EH (cell line): ENCODE data around the gene TTLL9.
A peak's percentile ranks its signal among the peaks of the same experiment; 100 is the strongest.
"Not testable (repeated sequence)": the region's sequence is repeated elsewhere in the genome, so short reads cannot be mapped to it uniquely, and the experiment has no call there.

ENCODE experiments used
- DNase-seq: peaks from one replicate; pipeline ENCODE4 v3.0.0-alpha.2; 2015; ENCODE audit warnings: low read depth

Gene TTLL9

GRCh38 chr20:31869942-31870725 lies at the start of gene TTLL9, which contains the start of gene DUSP15:
Gene TTLL9 (plus strand): TSS chr20:31870634. CDS start chr20:31871127, 493 bp downstream.
Gene DUSP15 (minus strand): TSS chr20:31870527. CDS start chr20:31870337, 190 bp downstream.
- DNase-seq: peak; percentile 8

- no peak for DNase-seq
Measured at GRCh38 chr20:31821427-31821826, 49.0 kb upstream of the TTLL9 start.

GRCh38 chr20:31822421-31823330 lies 47.8 kb upstream of the TTLL9 start:
- DNase-seq: peak; percentile 80

- DNase-seq: peak; percentile 31
Measured at GRCh38 chr20:31823360-31824124, 46.9 kb upstream of the TTLL9 start.

GRCh38 chr20:31824125-31824485 lies 46.3 kb upstream of the TTLL9 start:
- DNase-seq: no peak

GRCh38 chr20:31824554-31825313 lies 45.7 kb upstream of the TTLL9 start:
- DNase-seq: no peak

- no peak for DNase-seq
Measured at GRCh38 chr20:31826074-31826473, 44.4 kb upstream of the TTLL9 start.

GRCh38 chr20:31827059-31827458 lies 43.4 kb upstream of the TTLL9 start:
- DNase-seq: no peak

- not testable (repeated sequence) for DNase-seq
Measured at GRCh38 chr20:31828016-31828415, 42.4 kb upstream of the TTLL9 start.

GRCh38 chr20:31829731-31830130 lies 40.7 kb upstream of the TTLL9 start:
- no peak for DNase-seq

GRCh38 chr20:31830406-31830981 lies 39.9 kb upstream of the TTLL9 start:
- no peak for DNase-seq

GRCh38 chr20:31831211-31831610 lies 39.2 kb upstream of the TTLL9 start:
- no peak for DNase-seq

GRCh38 chr20:31831771-31832306 lies 38.6 kb upstream of the TTLL9 start:
- DNase-seq: no peak

- DNase-seq: peak; percentile 50
Measured at GRCh38 chr20:31833130-31833930, 37.1 kb upstream of the TTLL9 start.

GRCh38 chr20:31833931-31834521 lies 36.4 kb upstream of the TTLL9 start:
- DNase-seq: no peak

- DNase-seq: no peak
Measured at GRCh38 chr20:31835554-31835953, 34.9 kb upstream of the TTLL9 start.

GRCh38 chr20:31835977-31836852 lies 34.2 kb upstream of the TTLL9 start:
- peak; percentile 95 for DNase-seq

GRCh38 chr20:31836853-31837608 lies 33.4 kb upstream of the TTLL9 start:
- peak; percentile 79 for DNase-seq
